ENCODE data around the gene INPP5D. TPM values are rescaled to one million over a fixed set of nuclear protein-coding genes. Genes with fewer than 3 reads are reported as not detected.

The INPP5D gene
- total RNA-seq, 1 donor from 2014 or later: 4.6 TPM

DNA sequence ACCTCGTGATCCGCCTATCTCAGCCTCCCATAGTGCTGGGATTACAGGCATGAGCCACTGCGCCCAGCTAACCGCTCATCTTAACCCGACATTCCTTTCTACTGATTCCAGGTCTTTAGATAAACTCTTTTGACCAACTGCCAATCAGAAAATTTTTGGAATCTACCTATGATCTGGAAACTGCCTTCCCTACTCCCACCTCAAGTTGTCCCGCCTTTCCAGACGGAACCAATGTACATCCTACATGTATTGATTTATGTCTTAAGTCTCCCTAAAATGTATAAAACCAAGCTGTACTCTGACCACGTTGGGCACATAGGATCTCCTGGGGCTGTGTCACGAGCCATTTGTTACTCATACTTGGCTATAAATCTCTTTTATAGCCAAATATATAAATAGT lies 30.8 kb upstream of the INPP5D start:
- ATAC-seq (ENCODE audit: poor library complexity): no peak
- intact Hi-C loops (cut with DNase I): no loop called here
- no peak for DNase-seq

DNA sequence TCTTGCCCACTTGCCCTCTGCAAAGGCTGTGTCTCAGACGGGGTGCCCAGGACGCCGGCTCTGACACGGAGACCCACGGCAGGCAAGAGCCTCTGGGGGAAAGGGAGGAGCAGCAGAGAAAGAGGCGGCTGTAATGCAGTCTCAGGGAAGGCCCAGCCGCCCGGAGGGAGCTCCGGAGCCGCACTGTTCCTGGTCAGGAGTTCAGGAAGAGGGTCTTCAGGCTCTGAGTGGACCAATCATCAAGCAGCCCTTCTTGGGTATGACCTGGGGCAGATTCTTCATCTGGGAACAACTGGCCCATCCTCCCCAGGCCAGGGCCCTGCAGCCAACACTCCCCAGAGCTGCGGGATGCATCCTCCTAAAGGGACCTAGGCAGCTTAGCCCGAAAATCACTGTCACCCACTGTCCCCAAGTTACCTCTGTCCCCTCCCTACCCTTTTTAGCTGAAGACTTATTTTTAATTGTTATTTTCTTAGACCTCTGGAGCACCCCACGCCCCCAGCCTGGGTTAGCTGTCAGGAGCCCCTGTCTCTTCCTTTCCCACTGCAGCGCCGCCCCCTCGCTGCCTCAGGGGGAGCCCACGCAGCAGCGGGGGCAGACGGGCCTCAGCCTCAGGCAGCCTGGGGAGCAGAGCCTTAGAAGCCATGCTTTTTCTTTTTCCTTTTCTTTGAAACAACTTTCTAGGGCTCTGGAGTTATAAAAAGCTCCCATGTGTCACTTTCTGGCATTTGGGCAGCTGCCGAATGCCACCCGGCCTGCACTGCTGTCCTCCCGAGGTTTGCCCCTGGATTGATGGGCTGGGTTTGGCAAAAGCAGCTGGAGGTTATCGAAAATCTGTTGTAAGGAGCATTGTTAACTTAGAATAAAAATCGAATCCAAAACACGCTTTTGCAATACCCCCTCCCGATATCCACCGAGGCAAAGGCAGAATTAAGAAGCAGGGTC lies 28.3 kb upstream of the INPP5D start:
- intact Hi-C loops (cut with DNase I): loop anchor here (10.0 kb wide), 1 partner anchor 157 kb away; the partner anchor contains the start of gene SNORC
- ATAC-seq (ENCODE audit: poor library complexity) (no peak), DNase-seq (no peak)

GRCh38 chr2:233032551-233033320 lies 27.4 kb upstream of the INPP5D start, which contains the start of gene NEU2:
Gene NEU2 (plus strand): TSS chr2:233032672. CDS start chr2:233032672, 0 bp downstream.
- DNase-seq (no peak), ATAC-seq (ENCODE audit: poor library complexity) (no peak)
- intact Hi-C loops (cut with DNase I): loop anchor here (10.0 kb wide), 1 partner anchor 158 kb away; the partner anchor contains the start of gene SNORC

DNA sequence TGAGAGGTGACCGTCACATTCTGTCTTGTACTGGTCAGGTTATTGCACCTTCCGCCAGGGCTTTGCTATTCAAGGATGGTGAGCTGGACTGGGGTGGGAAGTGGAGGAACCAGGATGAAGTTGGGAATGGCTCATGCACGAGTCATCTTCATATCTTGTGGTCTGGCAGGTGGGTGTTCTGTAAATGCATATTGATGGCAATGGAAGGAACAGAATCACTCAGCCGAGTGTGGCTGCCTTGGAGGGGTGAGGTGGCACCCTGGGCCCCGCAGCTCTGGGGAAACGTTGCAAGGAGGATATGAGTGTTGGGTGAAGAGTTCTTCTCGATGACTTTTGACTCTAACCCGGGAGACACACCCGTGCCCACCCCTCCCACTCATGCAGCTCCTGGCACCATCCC lies 26.5 kb upstream of the INPP5D start:
- DNase-seq (no peak), ATAC-seq (ENCODE audit: poor library complexity) (no peak)
- intact Hi-C loops (cut with DNase I): loop anchor here (10.0 kb wide), 1 partner anchor 159 kb away; the partner anchor contains the start of gene SNORC

DNA sequence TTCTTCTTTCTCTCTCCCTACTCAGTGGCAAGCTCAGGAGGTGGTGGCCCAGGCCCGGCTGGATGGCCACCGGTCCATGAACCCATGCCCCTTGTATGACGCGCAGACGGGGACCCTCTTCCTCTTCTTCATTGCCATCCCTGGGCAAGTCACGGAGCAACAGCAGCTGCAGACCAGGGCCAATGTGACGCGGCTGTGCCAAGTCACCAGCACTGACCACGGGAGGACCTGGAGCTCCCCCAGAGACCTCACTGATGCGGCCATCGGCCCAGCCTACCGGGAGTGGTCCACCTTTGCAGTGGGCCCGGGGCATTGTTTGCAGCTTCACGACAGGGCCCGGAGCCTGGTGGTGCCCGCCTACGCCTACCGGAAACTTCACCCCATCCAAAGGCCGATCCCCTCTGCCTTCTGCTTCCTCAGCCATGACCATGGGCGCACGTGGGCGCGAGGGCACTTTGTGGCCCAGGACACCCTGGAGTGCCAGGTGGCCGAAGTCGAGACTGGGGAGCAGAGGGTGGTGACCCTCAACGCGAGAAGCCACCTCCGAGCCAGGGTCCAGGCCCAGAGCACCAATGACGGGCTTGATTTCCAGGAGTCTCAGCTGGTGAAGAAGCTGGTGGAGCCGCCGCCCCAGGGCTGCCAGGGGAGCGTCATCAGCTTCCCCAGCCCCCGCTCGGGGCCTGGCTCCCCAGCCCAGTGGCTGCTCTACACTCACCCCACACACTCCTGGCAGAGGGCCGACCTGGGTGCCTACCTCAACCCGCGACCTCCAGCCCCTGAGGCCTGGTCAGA lies 25.9 kb upstream of the INPP5D start:
- DNase-seq (no peak), ATAC-seq (ENCODE audit: poor library complexity) (no peak)
- intact Hi-C loops (cut with DNase I): loop anchor here (10.0 kb wide), 1 partner anchor 159 kb away; the partner anchor contains the start of gene SNORC

- no peak for ATAC-seq (ENCODE audit: poor library complexity)
- intact Hi-C loops (cut with DNase I): loop anchor here (10.0 kb wide), 1 partner anchor 161 kb away; the partner anchor contains the start of gene SNORC
- no peak for DNase-seq
These were observed 24.5 kb upstream of the INPP5D start for GRCh38 chr2:233035426-233036161.

DNA sequence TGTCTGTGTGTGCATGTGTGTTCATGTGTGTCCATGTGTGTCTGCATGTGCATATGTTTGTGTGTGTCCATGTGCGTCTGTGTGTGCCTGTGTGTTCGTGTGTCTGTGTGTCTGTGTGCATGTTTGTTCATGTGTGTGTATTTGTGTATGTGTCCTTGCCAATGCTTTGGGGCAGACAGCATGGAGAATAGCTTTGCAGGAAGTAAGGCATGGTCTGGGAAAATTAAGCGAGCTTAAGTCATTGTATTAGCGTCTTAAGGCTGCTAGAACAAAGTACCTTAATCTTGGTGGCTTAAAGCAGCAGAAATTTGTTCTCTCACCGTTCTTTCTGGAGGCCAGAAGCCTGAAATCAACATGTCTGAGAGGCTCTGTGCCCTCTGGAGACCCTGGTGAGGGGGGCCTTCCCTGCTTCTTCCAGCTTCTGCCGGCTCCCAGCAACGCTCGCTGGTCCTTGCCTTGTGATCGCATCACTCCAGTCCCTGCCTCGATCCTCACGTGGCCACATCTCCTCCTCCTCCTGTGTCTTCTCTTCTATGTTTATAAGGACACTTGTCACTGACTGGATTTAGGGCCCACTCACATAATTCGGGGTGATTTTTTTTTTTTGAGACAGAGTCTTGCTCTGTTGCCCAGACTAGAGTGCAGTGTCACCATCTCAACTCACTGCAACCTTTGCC lies 23.8 kb upstream of the INPP5D start:
- ATAC-seq (ENCODE audit: poor library complexity) (no peak), DNase-seq (no peak)
- intact Hi-C loops (cut with DNase I): loop anchor here (10.0 kb wide), 1 partner anchor 161 kb away; the partner anchor contains the start of gene SNORC

- intact Hi-C loops (cut with DNase I): loop anchor here (10.0 kb wide), 1 partner anchor 162 kb away; the partner anchor contains the start of gene SNORC
- ATAC-seq (ENCODE audit: poor library complexity) (no peak), DNase-seq (no peak)
These were observed 23.1 kb upstream of the INPP5D start for GRCh38 chr2:233037078-233037477.

- DNase-seq (no peak), ATAC-seq (ENCODE audit: poor library complexity) (no peak)
- intact Hi-C loops (cut with DNase I): loop anchor here (10.0 kb wide), 1 partner anchor 165 kb away; the partner anchor contains the start of gene SNORC
These were observed 20.8 kb upstream of the INPP5D start for GRCh38 chr2:233039212-233039845.

- intact Hi-C loops (cut with DNase I): loop anchor here (10.0 kb wide), 1 partner anchor 165 kb away; the partner anchor contains the start of gene SNORC
- DNase-seq (no peak), ATAC-seq (ENCODE audit: poor library complexity) (no peak)
These were observed 20.2 kb upstream of the INPP5D start for GRCh38 chr2:233039846-233040530.

DNA sequence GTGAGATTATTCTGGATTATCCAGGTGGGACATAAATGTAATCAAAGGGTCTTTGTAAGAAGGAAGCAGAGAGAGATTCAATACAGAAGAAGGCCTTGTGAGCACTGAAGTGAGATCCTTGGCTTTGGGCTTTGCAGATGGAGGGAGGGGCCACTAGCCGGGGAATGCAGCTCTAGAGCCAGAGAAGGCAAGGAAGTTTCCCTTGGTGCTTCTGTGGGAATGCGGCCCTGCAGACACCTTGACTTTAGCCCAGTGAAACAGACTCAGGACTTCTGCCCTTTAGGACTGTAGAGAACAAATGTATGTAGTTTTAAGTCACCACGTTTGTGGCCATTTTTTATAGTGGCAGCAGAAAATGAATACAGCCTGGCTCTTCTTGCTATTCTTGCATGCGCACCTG lies 19.6 kb upstream of the INPP5D start:
- intact Hi-C loops (cut with DNase I): no loop called here
- ATAC-seq (ENCODE audit: poor library complexity) (no peak), DNase-seq (no peak)

DNA sequence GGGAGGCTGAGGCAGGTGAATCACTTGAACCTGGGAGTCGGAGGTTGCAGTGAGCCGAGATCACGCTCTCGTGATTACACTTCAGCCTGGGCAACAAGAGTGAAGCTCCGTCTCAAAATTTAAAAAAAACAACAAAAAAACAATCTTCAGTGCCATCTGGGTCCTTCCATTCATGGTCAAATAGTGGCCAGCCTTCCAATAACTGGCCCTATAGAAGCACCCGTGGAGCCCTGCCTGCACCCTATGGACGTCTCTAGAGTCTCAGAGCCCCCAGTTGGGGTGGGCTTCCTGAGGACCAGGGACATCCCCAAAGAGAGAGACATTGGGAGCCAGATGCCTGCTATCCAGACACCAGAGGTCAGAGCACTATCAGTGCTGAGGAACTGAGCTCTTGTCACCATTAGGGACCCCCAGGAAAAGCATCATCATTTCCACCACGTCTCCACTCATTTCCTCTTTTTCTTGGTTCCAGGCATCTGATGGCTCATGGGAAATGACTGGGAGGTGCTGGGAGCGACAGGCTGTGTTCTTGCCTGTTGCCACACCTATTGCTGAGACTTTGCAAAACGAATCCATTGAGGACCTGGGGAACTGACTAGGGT lies 18.3 kb upstream of the INPP5D start:
- no peak for ATAC-seq (ENCODE audit: poor library complexity)
- intact Hi-C loops (cut with DNase I): no loop called here
- no peak for DNase-seq

- no peak for ATAC-seq (ENCODE audit: poor library complexity)
These were observed 17.6 kb upstream of the INPP5D start for GRCh38 chr2:233042549-233042948.

GRCh38 chr2:233044974-233045605 lies 15.1 kb upstream of the INPP5D start:
- DNase-seq (no peak), ATAC-seq (ENCODE audit: poor library complexity) (peak; percentile 61)
- intact Hi-C loops (cut with DNase I): no loop called here

More at GRCh38 chr2:233042549-233042948, 17.6 kb upstream of the INPP5D start:
- no peak for DNase-seq
- intact Hi-C loops (cut with DNase I): no loop called here

- DNase-seq: no peak
- intact Hi-C loops (cut with DNase I): no loop called here
- no peak for ATAC-seq (ENCODE audit: poor library complexity)
These were observed 12.9 kb upstream of the INPP5D start for GRCh38 chr2:233047206-233047605.

Data from Right ventricle myocardium superior (tissue), 1 donor.